ENCODE data around the gene OSTM1.
"Not testable (repeated sequence)": the region's sequence is repeated elsewhere in the genome, so short reads cannot be mapped to it uniquely, and the experiment has no call there.

Gene OSTM1

GRCh38 chr6:108020472-108021116, 53.9 kb downstream of the OSTM1 start:
- H3K4me3 ChIP-seq (ENCODE audit: low read length), result no peak overlapping the region
- H3K4me1 ChIP-seq (ENCODE audit: insufficient read depth, low read length), result no peaks in the 10 kb centered on the region
- 96% methylated on average over 6 of the region's 6 CpGs for WGBS
- no peaks in the 10 kb centered on the region for H3K27me3 ChIP-seq (ENCODE audit: insufficient read depth, low read length)
- no peak overlapping the region for H3K27ac ChIP-seq (ENCODE audit: low read depth, low read length)
- H3K36me3 ChIP-seq (ENCODE audit: insufficient read depth, low read length), result no peaks in the 10 kb centered on the region
- peaks cover 14% of the 10 kb centered on the region for H3K9me3 ChIP-seq (ENCODE audit: insufficient read depth, low read depth, low read length)
- no peak overlapping the region for H3K9ac ChIP-seq (ENCODE audit: low read depth, low read length)

- 89% methylated on average over 6 of the region's 6 CpGs for WGBS
- H3K4me3 ChIP-seq (ENCODE audit: low read length); H3K27ac ChIP-seq (ENCODE audit: low read depth, low read length); H3K27me3 ChIP-seq (ENCODE audit: insufficient read depth, low read length); H3K9ac ChIP-seq (ENCODE audit: low read depth, low read length); H3K4me1 ChIP-seq (ENCODE audit: insufficient read depth, low read length); H3K36me3 ChIP-seq (ENCODE audit: insufficient read depth, low read length): not testable (repeated sequence)
- H3K9me3 ChIP-seq (ENCODE audit: insufficient read depth, low read depth, low read length), result peaks cover 18% of the 10 kb centered on the region
Observed at GRCh38 chr6:108016283-108016682, 58.3 kb downstream of the OSTM1 start.

- H3K27ac ChIP-seq (ENCODE audit: low read depth, low read length), result no peak overlapping the region
- 76% methylated on average over 5 of the region's 6 CpGs for WGBS
- H3K4me3 ChIP-seq (ENCODE audit: low read length), result no peak overlapping the region
- H3K36me3 ChIP-seq (ENCODE audit: insufficient read depth, low read length), result no peaks in the 10 kb centered on the region
- H3K27me3 ChIP-seq (ENCODE audit: insufficient read depth, low read length), result no peaks in the 10 kb centered on the region
- no peak overlapping the region for H3K9ac ChIP-seq (ENCODE audit: low read depth, low read length)
- no peaks in the 10 kb centered on the region for H3K4me1 ChIP-seq (ENCODE audit: insufficient read depth, low read length)
- peaks cover 30% of the 10 kb centered on the region for H3K9me3 ChIP-seq (ENCODE audit: insufficient read depth, low read depth, low read length)
Observed at GRCh38 chr6:108013787-108014439, 60.6 kb downstream of the OSTM1 start.

GRCh38 chr6:108009894-108010293, 64.6 kb downstream of the OSTM1 start:
- H3K4me1 ChIP-seq (ENCODE audit: insufficient read depth, low read length), result no peaks in the 10 kb centered on the region
- no peaks in the 10 kb centered on the region for H3K27me3 ChIP-seq (ENCODE audit: insufficient read depth, low read length)
- H3K9ac ChIP-seq (ENCODE audit: low read depth, low read length), result no peak overlapping the region
- no peak overlapping the region for H3K4me3 ChIP-seq (ENCODE audit: low read length)
- no peaks in the 10 kb centered on the region for H3K36me3 ChIP-seq (ENCODE audit: insufficient read depth, low read length)
- H3K27ac ChIP-seq (ENCODE audit: low read depth, low read length), result no peak overlapping the region
- H3K9me3 ChIP-seq (ENCODE audit: insufficient read depth, low read depth, low read length), result peaks cover 12% of the 10 kb centered on the region; the same call in 1 of the 2 replicates

GRCh38 chr6:108009258-108009657, 65.3 kb downstream of the OSTM1 start:
- H3K4me1 ChIP-seq (ENCODE audit: insufficient read depth, low read length); H3K36me3 ChIP-seq (ENCODE audit: insufficient read depth, low read length); H3K9ac ChIP-seq (ENCODE audit: low read depth, low read length); H3K4me3 ChIP-seq (ENCODE audit: low read length); H3K27me3 ChIP-seq (ENCODE audit: insufficient read depth, low read length); H3K27ac ChIP-seq (ENCODE audit: low read depth, low read length): not testable (repeated sequence)
- H3K9me3 ChIP-seq (ENCODE audit: insufficient read depth, low read depth, low read length), result peaks cover 12% of the 10 kb centered on the region; the same call in 1 of the 2 replicates
- WGBS, result 92% methylated on average over 1 of the region's 1 CpG

- H3K9me3 ChIP-seq (ENCODE audit: insufficient read depth, low read depth, low read length), result peaks cover 12% of the 10 kb centered on the region; the same call in 1 of the 2 replicates
- WGBS, result 80% methylated on average over 1 of the region's 1 CpG
Observed at GRCh38 chr6:108008363-108008762, 66.2 kb downstream of the OSTM1 start.

GRCh38 chr6:108005961-108006360, 68.6 kb downstream of the OSTM1 start:
- no peaks in the 10 kb centered on the region; the same call in 1 of the 2 replicates for H3K4me1 ChIP-seq (ENCODE audit: insufficient read depth, low read length)
- WGBS, result 75% methylated on average over 2 of the region's 3 CpGs

More at GRCh38 chr6:108008363-108008762, 66.2 kb downstream of the OSTM1 start:
- H3K27me3 ChIP-seq (ENCODE audit: insufficient read depth, low read length), result no peaks in the 10 kb centered on the region
- no peaks in the 10 kb centered on the region for H3K36me3 ChIP-seq (ENCODE audit: insufficient read depth, low read length)
- no peak overlapping the region for H3K9ac ChIP-seq (ENCODE audit: low read depth, low read length)
- no peaks in the 10 kb centered on the region for H3K4me1 ChIP-seq (ENCODE audit: insufficient read depth, low read length)
- H3K4me3 ChIP-seq (ENCODE audit: low read length), result no peak overlapping the region
- H3K27ac ChIP-seq (ENCODE audit: low read depth, low read length), result no peak overlapping the region

GRCh38 chr6:108004861-108005260, 69.7 kb downstream of the OSTM1 start:
- H3K27me3 ChIP-seq (ENCODE audit: insufficient read depth, low read length), result no peaks in the 10 kb centered on the region
- H3K9ac ChIP-seq (ENCODE audit: low read depth, low read length), result no peak overlapping the region
- no peaks in the 10 kb centered on the region for H3K36me3 ChIP-seq (ENCODE audit: insufficient read depth, low read length)
- H3K4me1 ChIP-seq (ENCODE audit: insufficient read depth, low read length), result no peaks in the 10 kb centered on the region; the same call in 1 of the 2 replicates
- 94% methylated on average over 15 of the region's 15 CpGs for WGBS
- no peak overlapping the region for H3K4me3 ChIP-seq (ENCODE audit: low read length)
- H3K27ac ChIP-seq (ENCODE audit: low read depth, low read length), result no peak overlapping the region
- H3K9me3 ChIP-seq (ENCODE audit: insufficient read depth, low read depth, low read length), result peaks cover 8% of the 10 kb centered on the region; the same call in 1 of the 2 replicates

More at GRCh38 chr6:108005961-108006360, 68.6 kb downstream of the OSTM1 start:
- H3K9me3 ChIP-seq (ENCODE audit: insufficient read depth, low read depth, low read length), result peaks cover 12% of the 10 kb centered on the region; the same call in 1 of the 2 replicates
- H3K27me3 ChIP-seq (ENCODE audit: insufficient read depth, low read length), result no peaks in the 10 kb centered on the region
- no peak overlapping the region for H3K27ac ChIP-seq (ENCODE audit: low read depth, low read length)
- H3K4me3 ChIP-seq (ENCODE audit: low read length), result no peak overlapping the region
- no peak overlapping the region for H3K9ac ChIP-seq (ENCODE audit: low read depth, low read length)
- no peaks in the 10 kb centered on the region for H3K36me3 ChIP-seq (ENCODE audit: insufficient read depth, low read length)

GRCh38 chr6:108002365-108003221, 71.9 kb downstream of the OSTM1 start:
- Histone ChIP-seq H3K9me3 (ENCODE audit: insufficient read depth, low read depth, low read length) (no peaks in the 10 kb centered on the region), H3K36me3 (ENCODE audit: insufficient read depth, low read length) (no peaks in the 10 kb centered on the region), H3K4me3 (ENCODE audit: low read length) (no peak overlapping the region), H3K27me3 (ENCODE audit: insufficient read depth, low read length) (no peaks in the 10 kb centered on the region), H3K27ac (ENCODE audit: low read depth, low read length) (no peak overlapping the region), H3K9ac (ENCODE audit: low read depth, low read length) (no peak overlapping the region), H3K4me1 (ENCODE audit: insufficient read depth, low read length) (peaks cover 8% of the 10 kb centered on the region; the same call in 1 of the 2 replicates)
- WGBS, result 43% methylated on average over 8 of the region's 9 CpGs

GRCh38 chr6:108001696-108002231, 72.8 kb downstream of the OSTM1 start:
- no peak overlapping the region for H3K4me3 ChIP-seq (ENCODE audit: low read length)
- no peak overlapping the region for H3K27ac ChIP-seq (ENCODE audit: low read depth, low read length)
- no peaks in the 10 kb centered on the region for H3K36me3 ChIP-seq (ENCODE audit: insufficient read depth, low read length)
- no peaks in the 10 kb centered on the region for H3K9me3 ChIP-seq (ENCODE audit: insufficient read depth, low read depth, low read length)
- peaks cover 8% of the 10 kb centered on the region; the same call in 1 of the 2 replicates for H3K4me1 ChIP-seq (ENCODE audit: insufficient read depth, low read length)
- no peak overlapping the region for H3K9ac ChIP-seq (ENCODE audit: low read depth, low read length)
- H3K27me3 ChIP-seq (ENCODE audit: insufficient read depth, low read length), result no peaks in the 10 kb centered on the region
- WGBS, result 89% methylated on average over 6 of the region's 7 CpGs

- H3K4me3 ChIP-seq (ENCODE audit: low read length); H3K9me3 ChIP-seq (ENCODE audit: insufficient read depth, low read depth, low read length); H3K9ac ChIP-seq (ENCODE audit: low read depth, low read length); H3K36me3 ChIP-seq (ENCODE audit: insufficient read depth, low read length); H3K27ac ChIP-seq (ENCODE audit: low read depth, low read length); H3K4me1 ChIP-seq (ENCODE audit: insufficient read depth, low read length); H3K27me3 ChIP-seq (ENCODE audit: insufficient read depth, low read length): not testable (repeated sequence)
- 94% methylated on average over 5 of the region's 5 CpGs for WGBS
Observed at GRCh38 chr6:108000259-108000658, 74.3 kb downstream of the OSTM1 start.
